ENCODE results near the gene MYO1B. TPM values are rescaled to one million over a fixed set of nuclear protein-coding genes. Genes with fewer than 3 reads are reported as not detected.

Gene MYO1B
- 16.2 TPM for total RNA-seq
- long read RNA-seq, full-length matches to known transcripts, result 6 of 23 reads
- long read RNA-seq, partial matches to known transcripts, result 11 of 23 reads
- long read RNA-seq, other reads (novel, unspliced or antisense), result 6 of 23 reads

GRCh38 chr2:191245046-191245868 lies at the start of gene MYO1B:
Gene MYO1B, plus strand, starts transcription at chr2:191245404. Its CDS starts 31,492 bp downstream, at chr2:191276896.
- no peaks in the 10 kb centered on the region for H3K27me3 ChIP-seq (ENCODE audit: low read depth)
- H3K4me1 ChIP-seq, result peaks cover 55% of the 10 kb centered on the region
- TF ChIP-seq CTCF (IDR thresholded peaks at IDR 0.05; ENCODE audit: borderline replicate concordance), result peak; percentile 72
- peak within 1 kb of the TSS; percentile 92 for H3K27ac ChIP-seq (replicated peaks)
- H3K9me3 ChIP-seq (replicated peaks), result peaks cover 7% of the 10 kb centered on the region
- intact Hi-C loops (cut with micrococcal nuclease), result loop anchor here (10.0 kb wide), 1 partner anchor 130 kb away; no protein-coding TSS in a partner anchor
- DNase-seq, result peak; percentile 80
- H3K4me3 ChIP-seq, result peak within 1 kb of the TSS; percentile 92
- no peaks in the 10 kb centered on the region for H3K36me3 ChIP-seq

- Histone ChIP-seq H3K27me3 (ENCODE audit: low read depth) (no peaks in the 10 kb centered on the region), H3K27ac (replicated peaks) (no peak overlapping the region), H3K36me3 (no peaks in the 10 kb centered on the region), H3K4me1 (peaks cover 2% of the 10 kb centered on the region), H3K9me3 (replicated peaks) (no peaks in the 10 kb centered on the region), H3K4me3 (no peak overlapping the region)
- no peak for DNase-seq
- intact Hi-C loops (cut with micrococcal nuclease), result no loop called here
- no peak for TF ChIP-seq CTCF (IDR thresholded peaks at IDR 0.05; ENCODE audit: borderline replicate concordance)
These were observed 48.1 kb upstream of the MYO1B start for GRCh38 chr2:191197096-191197495.

GRCh38 chr2:191198271-191198670 lies 46.9 kb upstream of the MYO1B start:
- intact Hi-C loops (cut with micrococcal nuclease), result no loop called here
- Histone ChIP-seq H3K27me3 (ENCODE audit: low read depth) (no peaks in the 10 kb centered on the region), H3K4me3 (no peak overlapping the region), H3K9me3 (replicated peaks) (peaks cover 6% of the 10 kb centered on the region), H3K27ac (replicated peaks) (no peak overlapping the region), H3K4me1 (peaks cover 12% of the 10 kb centered on the region), H3K36me3 (no peaks in the 10 kb centered on the region)
- no peak for DNase-seq
- no peak for TF ChIP-seq CTCF (IDR thresholded peaks at IDR 0.05; ENCODE audit: borderline replicate concordance)

- no peak overlapping the region for H3K27ac ChIP-seq (replicated peaks)
- H3K4me3 ChIP-seq, result no peak overlapping the region
- H3K36me3 ChIP-seq, result no peaks in the 10 kb centered on the region
- no peak for DNase-seq
- no peaks in the 10 kb centered on the region for H3K27me3 ChIP-seq (ENCODE audit: low read depth)
- TF ChIP-seq CTCF (IDR thresholded peaks at IDR 0.05; ENCODE audit: borderline replicate concordance), result no peak
- H3K9me3 ChIP-seq (replicated peaks), result peaks cover 8% of the 10 kb centered on the region
- intact Hi-C loops (cut with micrococcal nuclease), result no loop called here
- peaks cover 12% of the 10 kb centered on the region for H3K4me1 ChIP-seq
These were observed 45.2 kb upstream of the MYO1B start for GRCh38 chr2:191199929-191200512.

- Histone ChIP-seq H3K27me3 (ENCODE audit: low read depth) (no peaks in the 10 kb centered on the region), H3K36me3 (no peaks in the 10 kb centered on the region), H3K27ac (replicated peaks) (no peak overlapping the region), H3K9me3 (replicated peaks) (peaks cover 8% of the 10 kb centered on the region), H3K4me3 (no peak overlapping the region), H3K4me1 (peaks cover 12% of the 10 kb centered on the region)
- TF ChIP-seq CTCF (IDR thresholded peaks at IDR 0.05; ENCODE audit: borderline replicate concordance), result no peak
- intact Hi-C loops (cut with micrococcal nuclease), result no loop called here
- DNase-seq, result no peak
These were observed 44.3 kb upstream of the MYO1B start for GRCh38 chr2:191200910-191201309.
